ENCODE results near the gene MAP3K12. TPM values are rescaled to one million over a fixed set of nuclear protein-coding genes. Genes with fewer than 3 reads are reported as not detected.

The MAP3K12 gene
- total and polyA plus RNA-seq, 5 donors from 2014 or later, result 3.8 to 31.5 (median 4.5) TPM

DNA sequence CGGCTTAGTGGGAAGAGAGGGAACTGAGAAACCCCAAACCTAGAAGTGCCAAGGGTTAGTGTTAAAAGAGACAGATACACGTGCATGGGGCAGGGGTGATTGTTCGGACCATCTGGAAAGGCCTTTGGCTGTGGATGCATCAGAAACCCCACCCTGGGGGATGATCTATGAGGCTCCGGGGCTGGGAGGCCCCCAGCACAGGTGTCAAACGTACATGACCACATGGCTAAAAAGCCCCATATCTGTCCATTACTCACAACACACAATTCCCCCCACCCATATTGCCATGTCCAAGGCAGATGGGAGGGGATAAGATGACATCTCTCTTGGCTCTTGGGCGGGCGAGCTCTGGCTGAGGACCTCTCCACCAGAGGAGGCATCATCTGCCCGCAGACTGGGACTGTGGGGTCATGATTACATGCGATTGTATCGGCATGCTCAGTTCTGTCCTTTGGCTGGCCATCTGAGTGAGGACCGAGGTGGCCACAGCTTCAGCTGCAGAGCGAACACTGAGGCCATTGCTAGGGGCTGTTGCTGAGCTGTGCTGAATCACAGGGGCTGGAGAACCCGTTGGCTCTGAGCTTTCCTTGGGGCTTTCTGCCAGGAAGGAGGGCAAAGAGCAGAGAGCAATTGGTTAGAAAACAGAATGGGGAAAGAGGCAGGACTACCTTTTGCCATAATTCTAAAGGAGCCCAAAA is 17.6 kb upstream of the MAP3K12 start:
- peaks cover 75% of the 10 kb centered on the region for H3K36me3 ChIP-seq (ENCODE audit: control insufficient read depth, insufficient read depth, low read length)
- no peaks in the 10 kb centered on the region for H3K9me3 ChIP-seq (ENCODE audit: control insufficient read depth in 2 of 2, low read length in 2 of 2)
- ATAC-seq (ENCODE audit: low read depth in 2 of 2) (no peak), DNase-seq (no peak)
- Mint-ChIP-seq H3K4me1 (no peaks in the 10 kb centered on the region), H3K4me3 (no peak overlapping the region), H3K9me3 (no peaks in the 10 kb centered on the region), H3K27me3 (no peaks in the 10 kb centered on the region), H3K36me3 (peaks cover 41% of the 10 kb centered on the region), H3K27ac (peak overlapping the region in 2 of 3 donors; percentile 55 to 69)
- H3K4me3 ChIP-seq (ENCODE audit: low read depth, low read length), result no peak overlapping the region
- H3K27ac ChIP-seq (ENCODE audit: insufficient read depth, low read length, poor library complexity, severe bottlenecking), result no peak overlapping the region
- no peaks in the 10 kb centered on the region for H3K27me3 ChIP-seq (ENCODE audit: control insufficient read depth, insufficient read depth, low read length)
- H3K4me1 ChIP-seq (ENCODE audit: control insufficient read depth, insufficient read depth, low read length, poor library complexity, severe bottlenecking), result no peaks in the 10 kb centered on the region

DNA sequence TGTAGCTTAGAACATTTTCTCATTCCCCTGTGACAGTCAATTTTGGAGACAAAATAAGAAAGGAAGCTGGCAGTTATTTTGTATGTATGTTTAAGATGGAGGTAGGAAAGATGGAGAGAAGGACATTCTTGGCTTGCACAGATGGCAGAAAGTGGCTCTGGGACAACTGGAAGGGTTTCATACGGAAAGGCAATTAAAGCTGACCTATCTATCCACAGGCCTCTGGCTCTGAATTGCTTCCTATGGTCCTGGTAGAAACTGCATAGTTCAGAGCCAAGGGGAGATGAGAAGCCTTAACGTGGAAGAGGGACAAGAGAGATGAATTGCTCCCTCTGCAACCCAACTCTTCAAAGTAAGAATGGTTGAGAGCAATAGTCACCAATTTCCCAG is 16.0 kb upstream of the MAP3K12 start:
- Histone ChIP-seq H3K27ac (ENCODE audit: insufficient read depth, low read length, poor library complexity, severe bottlenecking) (no peak overlapping the region), H3K4me3 (ENCODE audit: low read depth, low read length) (no peak overlapping the region), H3K9me3 (ENCODE audit: control insufficient read depth in 2 of 2, low read length in 2 of 2) (no peaks in the 10 kb centered on the region), H3K36me3 (ENCODE audit: control insufficient read depth, insufficient read depth, low read length) (peaks cover 65% of the 10 kb centered on the region), H3K4me1 (ENCODE audit: control insufficient read depth, insufficient read depth, low read length, poor library complexity, severe bottlenecking) (no peaks in the 10 kb centered on the region), H3K27me3 (ENCODE audit: control insufficient read depth, insufficient read depth, low read length) (no peaks in the 10 kb centered on the region)
- Mint-ChIP-seq H3K4me1 (peaks cover 0 to 4% (median 0%) of the 10 kb centered on the region in 4 donors), H3K9me3 (no peaks in the 10 kb centered on the region), H3K36me3 (peaks cover 35% of the 10 kb centered on the region), H3K27me3 (no peaks in the 10 kb centered on the region), H3K4me3 (no peak overlapping the region), H3K27ac (peak overlapping the region in 2 of 3 donors; percentile 4 to 45)
- DNase-seq (no peak), ATAC-seq (ENCODE audit: low read depth in 2 of 2) (no peak)

DNA sequence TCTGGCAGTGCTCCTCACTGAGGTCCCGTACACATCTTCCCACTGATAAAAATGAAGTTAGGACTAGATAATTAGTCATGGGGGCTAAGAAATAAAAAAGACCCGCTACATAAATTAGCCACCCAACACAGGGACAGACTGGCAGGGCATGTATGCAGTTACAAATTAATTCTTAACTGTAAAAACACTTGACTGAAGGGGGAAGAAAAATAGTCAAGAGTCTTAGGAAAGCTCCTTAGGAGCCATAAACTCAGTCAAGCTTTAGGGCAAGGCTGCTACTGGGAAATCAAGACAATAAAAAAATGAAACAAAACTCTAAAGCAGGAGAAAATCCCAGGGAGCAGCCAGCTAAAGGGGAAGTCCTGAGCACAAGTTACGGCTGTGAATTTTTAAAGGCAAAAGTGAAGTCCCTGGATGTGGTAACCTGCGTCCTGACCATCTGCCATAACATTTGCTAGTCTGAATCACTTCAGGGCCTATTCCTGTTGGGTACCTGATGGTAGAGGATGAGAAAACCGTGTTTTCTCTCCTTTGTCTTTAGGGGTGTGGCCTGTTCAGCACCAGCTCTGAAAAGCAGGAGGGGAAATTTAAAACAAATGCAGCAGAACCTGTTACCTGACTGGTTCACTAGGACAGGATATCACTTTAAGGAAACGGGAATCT is 15.5 kb upstream of the MAP3K12 start:
- no peaks in the 10 kb centered on the region for H3K27me3 Mint-ChIP-seq
- Histone ChIP-seq H3K4me1 (ENCODE audit: control insufficient read depth, insufficient read depth, low read length, poor library complexity, severe bottlenecking) (no peaks in the 10 kb centered on the region), H3K36me3 (ENCODE audit: control insufficient read depth, insufficient read depth, low read length) (peaks cover 61% of the 10 kb centered on the region), H3K9me3 (ENCODE audit: control insufficient read depth in 2 of 2, low read length in 2 of 2) (no peaks in the 10 kb centered on the region), H3K4me3 (ENCODE audit: low read depth, low read length) (no peak overlapping the region), H3K27me3 (ENCODE audit: control insufficient read depth, insufficient read depth, low read length) (no peaks in the 10 kb centered on the region), H3K27ac (ENCODE audit: insufficient read depth, low read length, poor library complexity, severe bottlenecking) (no peak overlapping the region)
- ATAC-seq (ENCODE audit: low read depth in 2 of 2) (no peak), DNase-seq (no peak)
- peak overlapping the region in 2 of 3 donors; percentile 4 to 45 for H3K27ac Mint-ChIP-seq
- no peak overlapping the region for H3K4me3 Mint-ChIP-seq
- H3K9me3 Mint-ChIP-seq, result no peaks in the 10 kb centered on the region
- peaks cover 32% of the 10 kb centered on the region for H3K36me3 Mint-ChIP-seq
- H3K4me1 Mint-ChIP-seq, result peaks cover 0 to 4% (median 0%) of the 10 kb centered on the region in 4 donors

- Mint-ChIP-seq H3K4me3 (no peak overlapping the region), H3K36me3 (peaks cover 32% of the 10 kb centered on the region), H3K27ac (peak overlapping the region in 1 of 3 donors; percentile 69), H3K9me3 (no peaks in the 10 kb centered on the region), H3K27me3 (no peaks in the 10 kb centered on the region), H3K4me1 (peaks cover 0 to 4% (median 2%) of the 10 kb centered on the region in 4 donors)
- Histone ChIP-seq H3K9me3 (ENCODE audit: control insufficient read depth in 2 of 2, low read length in 2 of 2) (no peaks in the 10 kb centered on the region), H3K4me3 (ENCODE audit: low read depth, low read length) (no peak overlapping the region), H3K36me3 (ENCODE audit: control insufficient read depth, insufficient read depth, low read length) (peaks cover 53% of the 10 kb centered on the region), H3K27ac (ENCODE audit: insufficient read depth, low read length, poor library complexity, severe bottlenecking) (no peak overlapping the region), H3K4me1 (ENCODE audit: control insufficient read depth, insufficient read depth, low read length, poor library complexity, severe bottlenecking) (peaks cover under 1% of the 10 kb centered on the region), H3K27me3 (ENCODE audit: control insufficient read depth, insufficient read depth, low read length) (no peaks in the 10 kb centered on the region)
- DNase-seq, result no peak
- ATAC-seq (ENCODE audit: low read depth in 2 of 2), result no peak
Measured at GRCh38 chr12:53513712-53514410, 14.6 kb upstream of the MAP3K12 start.

GRCh38 chr12:53510181-53510812 is 11.0 kb upstream of the MAP3K12 start:
- no peaks in the 10 kb centered on the region for H3K27me3 ChIP-seq (ENCODE audit: control insufficient read depth, insufficient read depth, low read length)
- DNase-seq, result no peak
- H3K36me3 ChIP-seq (ENCODE audit: control insufficient read depth, insufficient read depth, low read length), result peaks cover 47% of the 10 kb centered on the region
- no peaks in the 10 kb centered on the region for H3K9me3 ChIP-seq (ENCODE audit: control insufficient read depth in 2 of 2, low read length in 2 of 2)
- no peak for ATAC-seq (ENCODE audit: low read depth in 2 of 2)
- H3K4me3 ChIP-seq (ENCODE audit: low read depth, low read length), result no peak overlapping the region
- Mint-ChIP-seq H3K27me3 (no peaks in the 10 kb centered on the region), H3K36me3 (peaks cover 22% of the 10 kb centered on the region), H3K9me3 (no peaks in the 10 kb centered on the region), H3K4me3 (no peak overlapping the region), H3K4me1 (peaks cover 3 to 10% (median 9%) of the 10 kb centered on the region in 4 donors), H3K27ac (peak overlapping the region in 1 of 3 donors; percentile 32)
- no peak overlapping the region for H3K27ac ChIP-seq (ENCODE audit: insufficient read depth, low read length, poor library complexity, severe bottlenecking)
- peaks cover 7% of the 10 kb centered on the region for H3K4me1 ChIP-seq (ENCODE audit: control insufficient read depth, insufficient read depth, low read length, poor library complexity, severe bottlenecking)

- DNase-seq (peak; percentile 70 to 82 (median 77)), ATAC-seq (ENCODE audit: low read depth in 2 of 2) (peak; percentile 87 to 93)
- Histone ChIP-seq H3K4me3 (ENCODE audit: low read depth, low read length) (no peak overlapping the region), H3K27ac (ENCODE audit: insufficient read depth, low read length, poor library complexity, severe bottlenecking) (peak overlapping the region; percentile 30), H3K4me1 (ENCODE audit: control insufficient read depth, insufficient read depth, low read length, poor library complexity, severe bottlenecking) (peaks cover 7% of the 10 kb centered on the region), H3K9me3 (ENCODE audit: control insufficient read depth in 2 of 2, low read length in 2 of 2) (no peaks in the 10 kb centered on the region), H3K36me3 (ENCODE audit: control insufficient read depth, insufficient read depth, low read length) (peaks cover 40% of the 10 kb centered on the region), H3K27me3 (ENCODE audit: control insufficient read depth, insufficient read depth, low read length) (no peaks in the 10 kb centered on the region)
- H3K27ac Mint-ChIP-seq, result peak overlapping the region; percentile 5 to 91 (median 62)
- H3K4me3 Mint-ChIP-seq, result peak overlapping the region in 1 of 4 donors; percentile 8
- H3K4me1 Mint-ChIP-seq, result peaks cover 3 to 11% (median 9%) of the 10 kb centered on the region in 4 donors
- H3K36me3 Mint-ChIP-seq, result peaks cover 21% of the 10 kb centered on the region
- H3K27me3 Mint-ChIP-seq, result no peaks in the 10 kb centered on the region
- no peaks in the 10 kb centered on the region for H3K9me3 Mint-ChIP-seq
Measured at GRCh38 chr12:53508534-53509170, 9.4 kb upstream of the MAP3K12 start.

- ATAC-seq (ENCODE audit: low read depth in 2 of 2), result no peak
- Mint-ChIP-seq H3K4me3 (no peak overlapping the region), H3K4me1 (peaks cover 3 to 18% (median 10%) of the 10 kb centered on the region in 4 donors), H3K36me3 (peaks cover 20% of the 10 kb centered on the region), H3K27ac (no peak overlapping the region), H3K27me3 (no peaks in the 10 kb centered on the region), H3K9me3 (no peaks in the 10 kb centered on the region)
- Histone ChIP-seq H3K27ac (ENCODE audit: insufficient read depth, low read length, poor library complexity, severe bottlenecking) (no peak overlapping the region), H3K4me1 (ENCODE audit: control insufficient read depth, insufficient read depth, low read length, poor library complexity, severe bottlenecking) (peaks cover 7% of the 10 kb centered on the region), H3K27me3 (ENCODE audit: control insufficient read depth, insufficient read depth, low read length) (no peaks in the 10 kb centered on the region), H3K9me3 (ENCODE audit: control insufficient read depth in 2 of 2, low read length in 2 of 2) (no peaks in the 10 kb centered on the region), H3K36me3 (ENCODE audit: control insufficient read depth, insufficient read depth, low read length) (peaks cover 34% of the 10 kb centered on the region), H3K4me3 (ENCODE audit: low read depth, low read length) (no peak overlapping the region)
- DNase-seq, result no peak
Measured at GRCh38 chr12:53507603-53507885, 8.3 kb upstream of the MAP3K12 start.
